HepG2 (cell line): ENCODE results near the gene COL26A1. TPM values are rescaled to one million over a fixed set of nuclear protein-coding genes. Genes with fewer than 3 reads are reported as not detected.

Experiments
- CERS6 ChIP-seq: sonication (generic); formaldehyde crosslinking; IDR thresholded peaks from 2 replicates; pipeline ENCODE4 v1.5.0; 2020; ENCODE audit warnings: missing genetic modification reagents
- ERF ChIP-seq: IDR thresholded peaks from 2 replicates; pipeline ENCODE4 v1.6.1; 2018; ENCODE audit warnings: missing biosample characterization, missing genetic modification reagents
- MTF1 ChIP-seq: sonication (generic); formaldehyde crosslinking; IDR thresholded peaks from 2 replicates; pipeline ENCODE4 v1.5.0; 2020; ENCODE audit warnings: missing genetic modification reagents
- RXRA ChIP-seq: sonication (generic); formaldehyde crosslinking; IDR thresholded peaks from 2 replicates; pipeline ENCODE4 v1.5.1; 2020; ENCODE audit warnings: missing genetic modification reagents
- RXRB ChIP-seq: IDR thresholded peaks from 2 replicates; pipeline ENCODE4 v1.6.1; 2016; ENCODE audit warnings: borderline replicate concordance, missing genetic modification reagents, missing compliant biosample characterization
- SALL1 ChIP-seq: sonication (generic); formaldehyde crosslinking; IDR thresholded peaks from 2 replicates; pipeline ENCODE4 v1.8.0; 2022; ENCODE audit warnings: mild to moderate bottlenecking, missing genetic modification reagents
- SIX4 ChIP-seq: sonication (generic); formaldehyde crosslinking; IDR thresholded peaks from 2 replicates; pipeline ENCODE4 v1.4.0; 2020; ENCODE audit warnings: missing genetic modification reagents
- SOX5 ChIP-seq: IDR thresholded peaks from 2 replicates; pipeline ENCODE4 v1.6.1; 2016; ENCODE audit warnings: borderline replicate concordance
- TBL1XR1 ChIP-seq: fragments of 150-350 bp; IDR thresholded peaks from 2 replicates; pipeline ENCODE4 v1.6.1; 2014; ENCODE audit warnings: borderline replicate concordance, low read length; ENCODE audit not compliant: partially characterized antibody
- TBX2 ChIP-seq: sonication (generic); formaldehyde crosslinking; IDR thresholded peaks from 2 replicates; pipeline ENCODE4 v1.5.0; 2020; ENCODE audit warnings: missing genetic modification reagents, mild to moderate bottlenecking, borderline replicate concordance
- THYN1 ChIP-seq: sonication (generic); formaldehyde crosslinking; IDR thresholded peaks from 2 replicates; pipeline ENCODE4 v1.8.1; 2023; ENCODE audit warnings: low read depth, mild to moderate bottlenecking, moderate library complexity, missing genetic modification reagents, borderline replicate concordance
- TP53 ChIP-seq: sonication (generic); formaldehyde crosslinking; conservative IDR thresholded peaks from 2 replicates; pipeline ENCODE4 v1.4.0; 2020; ENCODE audit warnings: missing genetic modification reagents
- XBP1 ChIP-seq: sonication (generic); formaldehyde crosslinking; IDR thresholded peaks from 2 replicates; pipeline ENCODE4 v1.5.0; 2020; ENCODE audit warnings: missing genetic modification reagents
- ZFP36L1 ChIP-seq: sonication (generic); formaldehyde crosslinking; IDR thresholded peaks from 2 replicates; pipeline ENCODE4 v1.8.0; 2022; ENCODE audit warnings: mild to moderate bottlenecking, missing genetic modification reagents, moderate library complexity
- ZFX ChIP-seq: sonication (generic); formaldehyde crosslinking; IDR thresholded peaks from 2 replicates; pipeline ENCODE4 v1.4.0; 2020; ENCODE audit warnings: mild to moderate bottlenecking, low read depth, missing genetic modification reagents, moderate library complexity
- ZNF672 ChIP-seq: sonication (generic); formaldehyde crosslinking; IDR thresholded peaks from 2 replicates; pipeline ENCODE4 v1.8.1; 2022; ENCODE audit warnings: missing genetic modification reagents
- ZNF792 ChIP-seq: IDR thresholded peaks from 2 replicates; pipeline ENCODE4 v1.6.1; 2016
- polyA plus RNA-seq, 8 experiments: library from polyadenylated mRNA; depleted of rRNA in 3 of 8; stranded (reverse) in 7 of 8; unstranded in 1 of 8; fragments of >200 nt; fragmentation: Illumina TruSeq in 4 of 8; extraction: Trizol in 4 of 8; gene quantifications; 2 replicates each; pipeline versions ENCODE4 v1.2.1 to v1.2.3, GENCODE V29; 2011 to 2016; ENCODE audit warnings: low read depth in 4 of 8, missing spikeins in 1 of 8, mixed read lengths in 1 of 8; ENCODE audit not compliant: insufficient read depth in 1 of 8
- total RNA-seq, 5 experiments: library from RNA; depleted of rRNA; stranded (reverse); fragments of >200 nt; fragmentation: Illumina TruSeq; extraction: Trizol; gene quantifications; 2 replicates each; pipeline ENCODE4 v1.2.3, GENCODE V29; 2016; ENCODE audit warnings: low read depth in 1 of 5
- TF ChIP-seq, protein P1 (sequence below): sonication (generic); formaldehyde crosslinking; IDR thresholded peaks from 2 replicates; pipeline ENCODE4 v1.4.0; 2020; ENCODE audit warnings: mild to moderate bottlenecking, missing genetic modification reagents
- TF ChIP-seq, protein P2 (sequence below): IDR thresholded peaks from 2 replicates; pipeline ENCODE4 v1.6.1; 2012; ENCODE audit warnings: inconsistent platforms
- TF ChIP-seq, protein P3 (sequence below): sonication (generic); formaldehyde crosslinking; IDR thresholded peaks from 2 replicates; pipeline ENCODE4 v1.4.0; 2020; ENCODE audit warnings: missing genetic modification reagents
- TF ChIP-seq, protein P4 (sequence below): sonication (generic); formaldehyde crosslinking; IDR thresholded peaks from 2 replicates; pipeline ENCODE4 v1.4.0; 2020; ENCODE audit warnings: mild to moderate bottlenecking, missing genetic modification reagents, borderline replicate concordance
- TF ChIP-seq, protein P5 (sequence below): sonication (generic); formaldehyde crosslinking; IDR thresholded peaks from 2 replicates; pipeline ENCODE4 v1.4.0; 2020; ENCODE audit warnings: mild to moderate bottlenecking, missing genetic modification reagents

COL26A1 gene
- total and polyA plus RNA-seq, 2 of the 13 experiments (the other 11 are each of a cell fraction or from before 2014, with no cell fraction given): 7.8 to 9.2 TPM

DNA sequence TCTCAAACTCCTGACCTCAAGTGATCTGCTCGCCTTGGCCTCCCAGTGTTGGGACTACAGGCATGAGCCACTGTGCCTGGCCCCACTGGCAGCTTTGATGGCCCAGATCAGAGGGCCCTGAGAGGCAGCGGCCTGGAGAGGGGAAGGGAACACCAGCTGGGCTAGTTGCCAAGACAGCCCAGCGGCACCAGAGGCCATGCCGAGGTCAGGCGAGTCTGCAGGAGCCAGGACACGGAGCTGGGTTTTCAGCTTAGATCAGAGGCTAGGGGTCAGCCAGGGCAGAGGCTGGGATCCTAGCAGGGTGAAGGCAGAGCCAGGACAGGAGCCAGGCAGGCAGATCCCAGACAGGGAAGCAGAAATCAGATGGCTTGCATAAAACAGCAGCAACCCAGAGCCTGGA lies 173.6 kb downstream of the COL26A1 start (continued):
- TF ChIP-seq THYN1 (CRISPR knock-in tag) (no peak), ZNF792 (CRISPR knock-in tag) (no peak), ZNF672 (CRISPR knock-in tag) (no peak), RXRA (CRISPR knock-in tag) (peak; percentile 90), TP53 (CRISPR knock-in tag) (no peak), SALL1 (peak; percentile 38; the same call in 1 of the 2 replicates), RXRB (CRISPR knock-in tag) (peak; percentile 74; the same call in 1 of the 2 replicates), ZFX (CRISPR knock-in tag) (peak; percentile 54; the same call in 1 of the 2 replicates), TBL1XR1 (no peak), TBX2 (CRISPR knock-in tag) (peak; percentile 56; the same call in 1 of the 2 replicates), ERF (no peak), MTF1 (no peak), SIX4 (CRISPR knock-in tag) (no peak), XBP1 (CRISPR knock-in tag) (no peak), ZFP36L1 (no peak), SOX5 (CRISPR knock-in tag) (peak; percentile 22; the same call in 1 of the 2 replicates), CERS6 (CRISPR knock-in tag) (no peak)
- TF ChIP-seq, protein P1, sequence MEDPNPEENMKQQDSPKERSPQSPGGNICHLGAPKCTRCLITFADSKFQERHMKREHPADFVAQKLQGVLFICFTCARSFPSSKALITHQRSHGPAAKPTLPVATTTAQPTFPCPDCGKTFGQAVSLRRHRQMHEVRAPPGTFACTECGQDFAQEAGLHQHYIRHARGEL: no peak
- TF ChIP-seq, protein P2, sequence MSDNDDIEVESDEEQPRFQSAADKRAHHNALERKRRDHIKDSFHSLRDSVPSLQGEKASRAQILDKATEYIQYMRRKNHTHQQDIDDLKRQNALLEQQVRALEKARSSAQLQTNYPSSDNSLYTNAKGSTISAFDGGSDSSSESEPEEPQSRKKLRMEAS: 0 out of 2 replicates have a peak, but pooled peaks have one; percentile 37
- TF ChIP-seq, protein P3, sequence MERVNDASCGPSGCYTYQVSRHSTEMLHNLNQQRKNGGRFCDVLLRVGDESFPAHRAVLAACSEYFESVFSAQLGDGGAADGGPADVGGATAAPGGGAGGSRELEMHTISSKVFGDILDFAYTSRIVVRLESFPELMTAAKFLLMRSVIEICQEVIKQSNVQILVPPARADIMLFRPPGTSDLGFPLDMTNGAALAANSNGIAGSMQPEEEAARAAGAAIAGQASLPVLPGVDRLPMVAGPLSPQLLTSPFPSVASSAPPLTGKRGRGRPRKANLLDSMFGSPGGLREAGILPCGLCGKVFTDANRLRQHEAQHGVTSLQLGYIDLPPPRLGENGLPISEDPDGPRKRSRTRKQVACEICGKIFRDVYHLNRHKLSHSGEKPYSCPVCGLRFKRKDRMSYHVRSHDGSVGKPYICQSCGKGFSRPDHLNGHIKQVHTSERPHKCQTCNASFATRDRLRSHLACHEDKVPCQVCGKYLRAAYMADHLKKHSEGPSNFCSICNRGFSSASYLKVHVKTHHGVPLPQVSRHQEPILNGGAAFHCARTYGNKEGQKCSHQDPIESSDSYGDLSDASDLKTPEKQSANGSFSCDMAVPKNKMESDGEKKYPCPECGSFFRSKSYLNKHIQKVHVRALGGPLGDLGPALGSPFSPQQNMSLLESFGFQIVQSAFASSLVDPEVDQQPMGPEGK (CRISPR knock-in tag): 0 out of 2 replicates have a peak, but pooled peaks have one; percentile 9
- TF ChIP-seq, protein P4, sequence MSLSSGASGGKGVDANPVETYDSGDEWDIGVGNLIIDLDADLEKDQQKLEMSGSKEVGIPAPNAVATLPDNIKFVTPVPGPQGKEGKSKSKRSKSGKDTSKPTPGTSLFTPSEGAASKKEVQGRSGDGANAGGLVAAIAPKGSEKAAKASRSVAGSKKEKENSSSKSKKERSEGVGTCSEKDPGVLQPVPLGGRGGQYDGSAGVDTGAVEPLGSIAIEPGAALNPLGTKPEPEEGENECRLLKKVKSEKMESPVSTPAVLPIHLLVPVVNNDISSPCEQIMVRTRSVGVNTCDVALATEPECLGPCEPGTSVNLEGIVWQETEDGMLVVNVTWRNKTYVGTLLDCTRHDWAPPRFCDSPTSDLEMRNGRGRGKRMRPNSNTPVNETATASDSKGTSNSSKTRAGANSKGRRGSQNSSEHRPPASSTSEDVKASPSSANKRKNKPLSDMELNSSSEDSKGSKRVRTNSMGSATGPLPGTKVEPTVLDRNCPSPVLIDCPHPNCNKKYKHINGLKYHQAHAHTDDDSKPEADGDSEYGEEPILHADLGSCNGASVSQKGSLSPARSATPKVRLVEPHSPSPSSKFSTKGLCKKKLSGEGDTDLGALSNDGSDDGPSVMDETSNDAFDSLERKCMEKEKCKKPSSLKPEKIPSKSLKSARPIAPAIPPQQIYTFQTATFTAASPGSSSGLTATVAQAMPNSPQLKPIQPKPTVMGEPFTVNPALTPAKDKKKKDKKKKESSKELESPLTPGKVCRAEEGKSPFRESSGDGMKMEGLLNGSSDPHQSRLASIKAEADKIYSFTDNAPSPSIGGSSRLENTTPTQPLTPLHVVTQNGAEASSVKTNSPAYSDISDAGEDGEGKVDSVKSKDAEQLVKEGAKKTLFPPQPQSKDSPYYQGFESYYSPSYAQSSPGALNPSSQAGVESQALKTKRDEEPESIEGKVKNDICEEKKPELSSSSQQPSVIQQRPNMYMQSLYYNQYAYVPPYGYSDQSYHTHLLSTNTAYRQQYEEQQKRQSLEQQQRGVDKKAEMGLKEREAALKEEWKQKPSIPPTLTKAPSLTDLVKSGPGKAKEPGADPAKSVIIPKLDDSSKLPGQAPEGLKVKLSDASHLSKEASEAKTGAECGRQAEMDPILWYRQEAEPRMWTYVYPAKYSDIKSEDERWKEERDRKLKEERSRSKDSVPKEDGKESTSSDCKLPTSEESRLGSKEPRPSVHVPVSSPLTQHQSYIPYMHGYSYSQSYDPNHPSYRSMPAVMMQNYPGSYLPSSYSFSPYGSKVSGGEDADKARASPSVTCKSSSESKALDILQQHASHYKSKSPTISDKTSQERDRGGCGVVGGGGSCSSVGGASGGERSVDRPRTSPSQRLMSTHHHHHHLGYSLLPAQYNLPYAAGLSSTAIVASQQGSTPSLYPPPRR (CRISPR knock-in tag): no peak
- TF ChIP-seq, protein P5, sequence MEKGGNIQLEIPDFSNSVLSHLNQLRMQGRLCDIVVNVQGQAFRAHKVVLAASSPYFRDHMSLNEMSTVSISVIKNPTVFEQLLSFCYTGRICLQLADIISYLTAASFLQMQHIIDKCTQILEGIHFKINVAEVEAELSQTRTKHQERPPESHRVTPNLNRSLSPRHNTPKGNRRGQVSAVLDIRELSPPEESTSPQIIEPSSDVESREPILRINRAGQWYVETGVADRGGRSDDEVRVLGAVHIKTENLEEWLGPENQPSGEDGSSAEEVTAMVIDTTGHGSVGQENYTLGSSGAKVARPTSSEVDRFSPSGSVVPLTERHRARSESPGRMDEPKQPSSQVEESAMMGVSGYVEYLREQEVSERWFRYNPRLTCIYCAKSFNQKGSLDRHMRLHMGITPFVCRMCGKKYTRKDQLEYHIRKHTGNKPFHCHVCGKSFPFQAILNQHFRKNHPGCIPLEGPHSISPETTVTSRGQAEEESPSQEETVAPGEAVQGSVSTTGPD (CRISPR knock-in tag): 0 out of 2 replicates have a peak, but pooled peaks have one; percentile 36
